Activated B cell treated with CpG ODN at 0.5 μM for 24 hours (primary cell): ENCODE measurements around the gene GJB6. TPM values are rescaled to one million over a fixed set of nuclear protein-coding genes. Genes with fewer than 3 reads are reported as not detected.

Source experiments
- ATAC-seq: fragments of 200-7000 bp; cut with Tn5 transposase; one replicate; pipeline ENCODE4 v1.10.0; 2021; ENCODE audit warnings: low read depth, mild to moderate bottlenecking, moderate library complexity
- CTCF ChIA-PET: fragments of 350-600 bp; sonication (Branson Sonifier 250); formaldehyde crosslinking; loops from one replicate; lab custom pipeline; 2021; ENCODE audit warnings: antibody characterized with exemption; lab: Charles Lee
- POLR2A ChIA-PET: fragments of 350-600 bp; sonication (Branson Sonifier 250); formaldehyde crosslinking; loops from one replicate; lab custom pipeline; 2021; ENCODE audit warnings: antibody characterized with exemption; lab: Charles Lee
- DNase-seq: peaks from one replicate; pipeline ENCODE4 v3.0.0; 2022
- H3K27ac Mint-ChIP-seq: one replicate; pipeline ENCODE4 v1.8.0; 2020; ENCODE audit warnings: mixed read lengths
- H3K27me3 Mint-ChIP-seq: one replicate; pipeline ENCODE4 v1.8.0; 2021; ENCODE audit warnings: mixed read lengths
- H3K36me3 Mint-ChIP-seq: one replicate; pipeline ENCODE4 v1.8.0; 2021; ENCODE audit warnings: low read depth, mixed read lengths
- H3K4me1 Mint-ChIP-seq: one replicate; pipeline ENCODE4 v1.8.0; 2021; ENCODE audit warnings: mixed read lengths
- H3K4me3 Mint-ChIP-seq: one replicate; pipeline ENCODE4 v1.8.0; 2020; ENCODE audit warnings: mild to moderate bottlenecking, mixed read lengths
- H3K9me3 Mint-ChIP-seq: one replicate; pipeline ENCODE4 v1.8.0; 2020; ENCODE audit warnings: mixed read lengths
- CTCF ChIP-seq: fragments of 200-600 bp; IDR thresholded peaks from one replicate; pipeline ENCODE4 v1.8.0; 2022; ENCODE audit warnings: antibody characterized with exemption, mild to moderate bottlenecking
- intact Hi-C: fragments of 100-400 bp; cut with micrococcal nuclease; formaldehyde crosslinking; loops from one replicate; pipeline ENCODE4 v1.15.1; 2024
- total RNA-seq: library from RNA; stranded (reverse); gene quantifications from 2 replicates; pipeline ENCODE4 v1.2.3, GENCODE V29; 2022

Gene GJB6
- total RNA-seq, 1 donor from 2014 or later: not detected

GRCh38 chr13:20271441-20271840 is 39.3 kb upstream of the GJB6 start:
- ATAC-seq: no peak
- no peak for TF ChIP-seq CTCF

GRCh38 chr13:20270163-20270865 is 38.2 kb upstream of the GJB6 start:
- peaks cover 4% of the 10 kb centered on the region for H3K27me3 Mint-ChIP-seq
- ATAC-seq (no peak), DNase-seq (no peak)
- TF ChIP-seq CTCF: no peak
- no peaks in the 10 kb centered on the region for H3K9me3 Mint-ChIP-seq
- H3K27ac Mint-ChIP-seq: no peak overlapping the region
- ChIA-PET POLR2A (no interaction called here), CTCF (no interaction called here)
- H3K4me3 Mint-ChIP-seq: no peak overlapping the region
- H3K4me1 Mint-ChIP-seq: no peaks in the 10 kb centered on the region
- intact Hi-C loops: no loop called here
- no peaks in the 10 kb centered on the region for H3K36me3 Mint-ChIP-seq

More at GRCh38 chr13:20271441-20271840, 39.3 kb upstream of the GJB6 start:
- H3K9me3 Mint-ChIP-seq: no peaks in the 10 kb centered on the region
- H3K4me1 Mint-ChIP-seq: no peaks in the 10 kb centered on the region
- ChIA-PET POLR2A (no interaction called here), CTCF (no interaction called here)
- no peak overlapping the region for H3K27ac Mint-ChIP-seq
- DNase-seq: no peak
- no peak overlapping the region for H3K4me3 Mint-ChIP-seq
- intact Hi-C loops: no loop called here
- no peaks in the 10 kb centered on the region for H3K36me3 Mint-ChIP-seq
- H3K27me3 Mint-ChIP-seq: peaks cover 4% of the 10 kb centered on the region

GRCh38 chr13:20264271-20265018 is 32.3 kb upstream of the GJB6 start:
- no peak for ATAC-seq
- DNase-seq: no peak
- intact Hi-C loops: no loop called here
- H3K36me3 Mint-ChIP-seq: no peaks in the 10 kb centered on the region
- TF ChIP-seq CTCF: no peak
- CTCF ChIA-PET: no interaction called here
- no peaks in the 10 kb centered on the region for H3K9me3 Mint-ChIP-seq
- H3K4me1 Mint-ChIP-seq: no peaks in the 10 kb centered on the region
- H3K4me3 Mint-ChIP-seq: no peak overlapping the region
- H3K27me3 Mint-ChIP-seq: no peaks in the 10 kb centered on the region
- POLR2A ChIA-PET: no interaction called here
- no peak overlapping the region for H3K27ac Mint-ChIP-seq

GRCh38 chr13:20263393-20264044 is 31.4 kb upstream of the GJB6 start:
- no peak overlapping the region for H3K27ac Mint-ChIP-seq
- no peaks in the 10 kb centered on the region for H3K36me3 Mint-ChIP-seq
- no peak for TF ChIP-seq CTCF
- H3K27me3 Mint-ChIP-seq: peaks cover 2% of the 10 kb centered on the region
- no peaks in the 10 kb centered on the region for H3K4me1 Mint-ChIP-seq
- DNase-seq (no peak), ATAC-seq (no peak)
- intact Hi-C loops: no loop called here
- POLR2A ChIA-PET: no interaction called here
- CTCF ChIA-PET: no interaction called here
- no peak overlapping the region for H3K4me3 Mint-ChIP-seq
- H3K9me3 Mint-ChIP-seq: no peaks in the 10 kb centered on the region

- ATAC-seq (no peak), DNase-seq (no peak)
- Mint-ChIP-seq H3K27ac (no peak overlapping the region), H3K4me1 (no peaks in the 10 kb centered on the region), H3K27me3 (peaks cover 8% of the 10 kb centered on the region), H3K9me3 (no peaks in the 10 kb centered on the region), H3K36me3 (no peaks in the 10 kb centered on the region), H3K4me3 (no peak overlapping the region)
- intact Hi-C loops: no loop called here
- CTCF ChIA-PET: no interaction called here
- POLR2A ChIA-PET: no interaction called here
- no peak for TF ChIP-seq CTCF
These were observed 26.8 kb upstream of the GJB6 start for GRCh38 chr13:20258963-20259288.
